Measurements from ENCODE around the gene SDR42E2.

The SDR42E2 gene

GRCh38 chr16:22220069-22220440 lies 57.7 kb downstream of the SDR42E2 start (continued):
- no peak for TF ChIP-seq ZNF645 (tag by site-specific recombination; IDR thresholded peaks at IDR 0.05)
- TF ChIP-seq PRDM6 (tag by site-specific recombination; IDR thresholded peaks at IDR 0.05): no peak
- no peak for TF ChIP-seq ZNF169 (tag by site-specific recombination; IDR thresholded peaks at IDR 0.05)
- TF ChIP-seq ZNF223 (tag by site-specific recombination; IDR thresholded peaks at IDR 0.05): no peak
- no peak for TF ChIP-seq KLF17 (tag by site-specific recombination; IDR thresholded peaks at IDR 0.05)
- TF ChIP-seq ZNF132 (tag by site-specific recombination; IDR thresholded peaks at IDR 0.05; ENCODE audit: borderline replicate concordance): no peak
- TF ChIP-seq KLF16 (tag by site-specific recombination; IDR thresholded peaks at IDR 0.05): no peak
- no peak for TF ChIP-seq ZNF112 (tag by site-specific recombination; IDR thresholded peaks at IDR 0.05)
- TF ChIP-seq ZSCAN30 (tag by site-specific recombination; IDR thresholded peaks at IDR 0.05): 0 out of 2 replicates have a peak, but pooled peaks have one; percentile 1
- TF ChIP-seq BCL11B (tag by site-specific recombination; IDR thresholded peaks at IDR 0.05; ENCODE audit: low read depth): no peak
- TF ChIP-seq ZBTB21 (tag by site-specific recombination; IDR thresholded peaks at IDR 0.05): no peak
- no peak for TF ChIP-seq SALL2 (tag by site-specific recombination; IDR thresholded peaks at IDR 0.05; ENCODE audit: borderline replicate concordance)
- TF ChIP-seq GLI4 (tag by site-specific recombination; IDR thresholded peaks at IDR 0.05): no peak
- TF ChIP-seq ZEB2 (tag by site-specific recombination; IDR thresholded peaks at IDR 0.05): 0 out of 2 replicates have a peak, but pooled peaks have one; percentile 45
- no peak; the same call in 1 of the 2 replicates for TF ChIP-seq IKZF3 (tag by site-specific recombination; IDR thresholded peaks at IDR 0.05)
- TF ChIP-seq ZNF707 (tag by site-specific recombination; IDR thresholded peaks at IDR 0.05): no peak
- no peak for TF ChIP-seq ZNF10 (tag by site-specific recombination; IDR thresholded peaks at IDR 0.05)
- no peak for TF ChIP-seq ZNF26 (tag by site-specific recombination; IDR thresholded peaks at IDR 0.05)
- no peak for TF ChIP-seq ZNF221 (tag by site-specific recombination; IDR thresholded peaks at IDR 0.05; ENCODE audit: borderline replicate concordance)
- TF ChIP-seq KLF9 (tag by site-specific recombination; IDR thresholded peaks at IDR 0.05; ENCODE audit: low read depth): no peak
- TF ChIP-seq ZNF335 (tag by site-specific recombination; conservative IDR thresholded peaks at IDR 0.05): 0 out of 2 replicates have a peak, but pooled peaks have one; percentile 15
- TF ChIP-seq ZSCAN5A (tag by site-specific recombination; IDR thresholded peaks at IDR 0.05): no peak
- TF ChIP-seq ZNF341 (tag by site-specific recombination; IDR thresholded peaks at IDR 0.05; ENCODE audit: low read depth): 0 out of 2 replicates have a peak, but pooled peaks have one; percentile 16
- no peak for TF ChIP-seq EGR2 (tag by site-specific recombination; IDR thresholded peaks at IDR 0.05; ENCODE audit: low read depth)
- TF ChIP-seq ZNF214 (tag by site-specific recombination; IDR thresholded peaks at IDR 0.05; ENCODE audit: borderline replicate concordance): no peak
- TF ChIP-seq ZNF391 (tag by site-specific recombination; IDR thresholded peaks at IDR 0.05; ENCODE audit: borderline replicate concordance, low read depth): no peak; the same call in 1 of the 2 replicates
- TF ChIP-seq ZNF398 (tag by site-specific recombination; IDR thresholded peaks at IDR 0.05): no peak
- no peak for TF ChIP-seq ZNF37A (tag by site-specific recombination; IDR thresholded peaks at IDR 0.05)
- peak; percentile 60; the same call in 1 of the 2 replicates for TF ChIP-seq ZNF692 (tag by site-specific recombination; IDR thresholded peaks at IDR 0.05)
- TF ChIP-seq KLF1 (tag by site-specific recombination; IDR thresholded peaks at IDR 0.05): no peak
- TF ChIP-seq ZNF121 (tag by site-specific recombination; IDR thresholded peaks at IDR 0.05): no peak
- 0 out of 2 replicates have a peak, but pooled peaks have one; percentile 11 for TF ChIP-seq OSR2 (tag by site-specific recombination; IDR thresholded peaks at IDR 0.05)

Data from HEK293 (cell line).